Measurements from ENCODE around the gene FBLN5. TPM values are rescaled to one million over a fixed set of nuclear protein-coding genes. Genes with fewer than 3 reads are reported as not detected.

The FBLN5 gene
- total RNA-seq, 1 experiment from 2014 or later: 0.23 TPM

GRCh38 chr14:91869556-91869955 lies 77.9 kb downstream of the FBLN5 start:
- Histone ChIP-seq H3K27ac (ENCODE audit: low read length) (no peak overlapping the region), H3K4me3 (ENCODE audit: low read depth in 2 of 2, low read length in 2 of 2) (no peak overlapping the region), H3K36me3 (ENCODE audit: control insufficient read depth, insufficient read depth, low read length) (no peaks in the 10 kb centered on the region), H3K27me3 (ENCODE audit: control insufficient read depth, insufficient read depth, low read length) (no peaks in the 10 kb centered on the region), H3K4me1 (ENCODE audit: control insufficient read depth, insufficient read depth, low read length) (no peaks in the 10 kb centered on the region), H3K9me3 (ENCODE audit: control insufficient read depth, insufficient read depth, low read depth, low read length) (no peaks in the 10 kb centered on the region)
- TF ChIP-seq SIN3A (IDR thresholded peaks at IDR 0.05; ENCODE audit: borderline replicate concordance, insufficient read depth, low read depth, low read length): no peak
- TF ChIP-seq TCF7L2 (IDR thresholded peaks at IDR 0.05; ENCODE audit: low read depth, low read length): no peak
- TF ChIP-seq POLR2AphosphoS5 (IDR thresholded peaks at IDR 0.05; ENCODE audit: low read depth, low read length): no peak
- no peak for TF ChIP-seq CTCF (IDR thresholded peaks at IDR 0.05)
- no peak for TF ChIP-seq REST (IDR thresholded peaks at IDR 0.05; ENCODE audit: insufficient read depth in 1 of 2, low read depth in 2 of 2, low read length in 1 of 2)
- in situ Hi-C loops (cut with HindIII; ENCODE audit: low pct_unique_long_range_greater_than_20kb, low sequenced_read_pairs): no loop called here
- intact Hi-C loops (cut with micrococcal nuclease; ENCODE audit: unreplicated experiment): no loop called here
- ChIA-PET POLR2A (no interaction called here), CTCF (interaction anchor here (0.6 kb wide), 1 partner anchor 22 kb away, joined by 11 read pairs; no protein-coding TSS in a partner anchor)
- ATAC-seq (no peak), DNase-seq (ENCODE audit: low read depth, low spot score) (no peak)
- BruUV-seq (replicated peaks): no TSS peak

GRCh38 chr14:91867316-91867988 lies 80.0 kb downstream of the FBLN5 start, which contains the start of gene TC2N:
TSS of gene TC2N (minus strand) at chr14:91867536. CDS start at chr14:91813769, 53,767 bp downstream.
- TF ChIP-seq REST (IDR thresholded peaks at IDR 0.05; ENCODE audit: insufficient read depth in 1 of 2, low read depth in 2 of 2, low read length in 1 of 2) (no peak), TCF7L2 (IDR thresholded peaks at IDR 0.05; ENCODE audit: low read depth, low read length) (no peak), CTCF (IDR thresholded peaks at IDR 0.05) (no peak), SIN3A (IDR thresholded peaks at IDR 0.05; ENCODE audit: borderline replicate concordance, insufficient read depth, low read depth, low read length) (no peak), POLR2AphosphoS5 (IDR thresholded peaks at IDR 0.05; ENCODE audit: low read depth, low read length) (no peak)
- Histone ChIP-seq H3K36me3 (ENCODE audit: control insufficient read depth, insufficient read depth, low read length) (no peaks in the 10 kb centered on the region), H3K9me3 (ENCODE audit: control insufficient read depth, insufficient read depth, low read depth, low read length) (no peaks in the 10 kb centered on the region), H3K27me3 (ENCODE audit: control insufficient read depth, insufficient read depth, low read length) (no peaks in the 10 kb centered on the region), H3K27ac (ENCODE audit: low read length) (no peak within 1 kb of the TSS), H3K4me1 (ENCODE audit: control insufficient read depth, insufficient read depth, low read length) (no peaks in the 10 kb centered on the region), H3K4me3 (ENCODE audit: low read depth in 2 of 2, low read length in 2 of 2) (no peak within 1 kb of the TSS)
- intact Hi-C loops (cut with micrococcal nuclease; ENCODE audit: unreplicated experiment) (no loop called here), in situ Hi-C loops (cut with HindIII; ENCODE audit: low pct_unique_long_range_greater_than_20kb, low sequenced_read_pairs) (no loop called here)
- DNase-seq (ENCODE audit: low read depth, low spot score) (no peak), ATAC-seq (no peak)
- no TSS peak for BruUV-seq (replicated peaks)
- ChIA-PET CTCF (no interaction called here), POLR2A (no interaction called here)

Measured in Panc1 (cell line).